Suprapubic skin (tissue), 4 donors: ENCODE results near the gene TRMT61A. TPM values are rescaled to one million over a fixed set of nuclear protein-coding genes. Genes with fewer than 3 reads are reported as not detected.

Source experiments
- DNase-seq, 2 donors: peaks; one replicate each; pipeline ENCODE4 v3.0.0-alpha.2; 2019; ENCODE audit warnings: low spot score in 2 of 2
- H3K27ac ChIP-seq: fragments of 200-600 bp; sonication (generic); one replicate; pipeline ENCODE4 v1.5.1; 2019
- H3K27me3 ChIP-seq: fragments of 200-600 bp; sonication (generic); one replicate; pipeline ENCODE4 v1.5.1; 2019
- H3K36me3 ChIP-seq: fragments of 200-600 bp; sonication (generic); one replicate; pipeline ENCODE4 v1.5.1; 2019
- H3K4me1 ChIP-seq: fragments of 200-600 bp; sonication (generic); one replicate; pipeline ENCODE4 v1.5.1; 2019
- H3K4me3 ChIP-seq: fragments of 200-600 bp; sonication (generic); one replicate; pipeline ENCODE4 v1.5.1; 2019; ENCODE audit warnings: mild to moderate bottlenecking
- H3K9me3 ChIP-seq: fragments of 200-600 bp; sonication (generic); one replicate; pipeline ENCODE4 v1.5.1; 2019
- EP300 ChIP-seq: sonication (generic); formaldehyde crosslinking; IDR thresholded peaks from one replicate; pipeline ENCODE4 v1.6.1; 2017; ENCODE audit warnings: antibody characterized with exemption
- POLR2A ChIP-seq, 2 donors: fragments of 450-650 bp; IDR thresholded peaks; one replicate each; pipeline ENCODE4 v1.6.1; 2017; ENCODE audit warnings: antibody characterized with exemption in 2 of 2, mild to moderate bottlenecking in 2 of 2, moderate library complexity in 2 of 2
- POLR2AphosphoS5 ChIP-seq, 3 donors: sonication (generic); formaldehyde crosslinking; IDR thresholded peaks; one replicate each; pipeline ENCODE4 v1.6.1; 2017; ENCODE audit warnings: antibody characterized with exemption in 3 of 3
- WGBS: methylation state at CpG from one replicate; pipeline ENCODE4 v1.1.5; 2018; 5-methylcytosine and 5-hydroxymethylcytosine counted together
- total RNA-seq, 4 donors: library from RNA; depleted of rRNA; stranded (reverse); fragments of >200 nt; gene quantifications; one replicate each; pipeline ENCODE4 v1.1.0, GENCODE V29; 2016
- TF ChIP-seq, protein P1 (sequence below), 2 donors: fragments of 200-600 bp in 1 of 2; fragments of 450-650 bp in 1 of 2; sonication (generic) in 1 of 2; IDR thresholded peaks; one replicate each; pipeline ENCODE4 v1.5.1; 2016 to 2019; ENCODE audit warnings: antibody characterized with exemption in 2 of 2, mild to moderate bottlenecking in 1 of 2, moderate library complexity in 1 of 2

TRMT61A gene
- total RNA-seq, 4 donors from 2014 or later: 15.9 to 21.9 (median 18.5) TPM

DNA sequence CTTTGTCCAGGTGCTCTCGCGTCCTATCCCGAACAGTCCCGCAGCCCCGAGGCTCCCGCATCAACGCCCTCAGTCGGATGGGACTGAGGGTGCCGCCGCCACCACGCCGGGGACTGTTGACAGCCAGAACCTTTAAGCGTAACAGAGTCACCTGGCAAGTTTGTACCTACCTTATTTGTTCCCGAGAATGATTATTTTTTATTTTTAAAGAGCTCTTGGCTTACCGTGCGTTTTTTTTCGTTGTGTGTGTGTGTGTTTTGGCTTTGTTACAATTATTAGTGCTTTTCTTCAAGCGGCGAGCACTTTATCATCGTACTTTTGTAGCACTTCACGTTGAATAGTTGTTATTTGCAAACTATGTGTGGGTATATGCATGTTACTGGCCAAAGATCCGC lies 34.2 kb downstream of the TRMT61A start:
- H3K9me3 ChIP-seq: no peaks in the 10 kb centered on the region
- peaks cover 60% of the 10 kb centered on the region for H3K4me1 ChIP-seq
- peak overlapping the region; percentile 89 for H3K4me3 ChIP-seq
- no peak for DNase-seq
- no peak for TF ChIP-seq EP300
- TF ChIP-seq POLR2AphosphoS5 (IDR thresholded peaks at IDR 0.05): no peak
- no peak for TF ChIP-seq POLR2A (IDR thresholded peaks at IDR 0.05)
- TF ChIP-seq, protein P1, sequence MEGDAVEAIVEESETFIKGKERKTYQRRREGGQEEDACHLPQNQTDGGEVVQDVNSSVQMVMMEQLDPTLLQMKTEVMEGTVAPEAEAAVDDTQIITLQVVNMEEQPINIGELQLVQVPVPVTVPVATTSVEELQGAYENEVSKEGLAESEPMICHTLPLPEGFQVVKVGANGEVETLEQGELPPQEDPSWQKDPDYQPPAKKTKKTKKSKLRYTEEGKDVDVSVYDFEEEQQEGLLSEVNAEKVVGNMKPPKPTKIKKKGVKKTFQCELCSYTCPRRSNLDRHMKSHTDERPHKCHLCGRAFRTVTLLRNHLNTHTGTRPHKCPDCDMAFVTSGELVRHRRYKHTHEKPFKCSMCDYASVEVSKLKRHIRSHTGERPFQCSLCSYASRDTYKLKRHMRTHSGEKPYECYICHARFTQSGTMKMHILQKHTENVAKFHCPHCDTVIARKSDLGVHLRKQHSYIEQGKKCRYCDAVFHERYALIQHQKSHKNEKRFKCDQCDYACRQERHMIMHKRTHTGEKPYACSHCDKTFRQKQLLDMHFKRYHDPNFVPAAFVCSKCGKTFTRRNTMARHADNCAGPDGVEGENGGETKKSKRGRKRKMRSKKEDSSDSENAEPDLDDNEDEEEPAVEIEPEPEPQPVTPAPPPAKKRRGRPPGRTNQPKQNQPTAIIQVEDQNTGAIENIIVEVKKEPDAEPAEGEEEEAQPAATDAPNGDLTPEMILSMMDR (IDR thresholded peaks at IDR 0.05): no peak
- peak overlapping the region; percentile 99 for H3K27ac ChIP-seq
- 2% methylated on average over 22 of the region's 22 CpGs for WGBS
- peaks cover 18% of the 10 kb centered on the region for H3K36me3 ChIP-seq
- no peaks in the 10 kb centered on the region for H3K27me3 ChIP-seq

DNA sequence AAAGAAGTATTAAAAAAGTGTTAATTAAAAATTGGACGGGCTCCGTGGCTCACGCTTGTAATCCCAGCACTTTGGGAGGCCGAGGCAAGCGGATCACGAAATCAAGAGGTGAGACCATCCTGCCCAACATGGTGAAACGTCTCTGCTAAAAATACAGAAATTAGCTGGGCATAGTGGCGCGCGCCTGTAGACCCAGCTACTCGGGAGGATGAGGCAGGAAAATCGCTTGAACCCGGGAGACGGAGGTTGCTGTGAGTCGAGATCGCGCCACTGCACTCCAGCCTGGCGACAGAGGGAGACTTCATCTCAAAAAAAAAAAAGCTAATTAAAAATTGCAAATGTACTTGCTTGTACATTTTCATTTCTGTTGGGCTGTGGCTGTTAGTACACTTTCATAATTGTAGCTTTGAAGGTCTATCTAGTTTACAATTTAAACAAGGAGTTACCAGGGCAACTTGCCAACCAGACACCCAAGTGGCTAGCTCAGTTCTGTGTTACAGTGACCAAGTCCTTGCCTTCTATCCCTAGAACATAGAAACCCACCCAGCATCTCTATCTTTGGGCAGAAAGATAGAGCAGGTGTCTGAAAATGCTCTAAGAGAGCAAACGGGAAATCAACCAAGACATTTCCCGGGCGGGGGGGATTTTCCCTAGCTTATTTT lies 35.0 kb downstream of the TRMT61A start:
- Histone ChIP-seq H3K27ac (no peak overlapping the region), H3K27me3 (no peaks in the 10 kb centered on the region), H3K4me3 (peak overlapping the region; percentile 89), H3K36me3 (peaks cover 13% of the 10 kb centered on the region), H3K9me3 (no peaks in the 10 kb centered on the region), H3K4me1 (peaks cover 55% of the 10 kb centered on the region)
- 67% methylated on average over 21 of the region's 21 CpGs for WGBS
- TF ChIP-seq EP300 (no peak), POLR2AphosphoS5 (IDR thresholded peaks at IDR 0.05) (no peak)
- TF ChIP-seq, protein P1 (IDR thresholded peaks at IDR 0.05): no peak
- DNase-seq: no peak

DNA sequence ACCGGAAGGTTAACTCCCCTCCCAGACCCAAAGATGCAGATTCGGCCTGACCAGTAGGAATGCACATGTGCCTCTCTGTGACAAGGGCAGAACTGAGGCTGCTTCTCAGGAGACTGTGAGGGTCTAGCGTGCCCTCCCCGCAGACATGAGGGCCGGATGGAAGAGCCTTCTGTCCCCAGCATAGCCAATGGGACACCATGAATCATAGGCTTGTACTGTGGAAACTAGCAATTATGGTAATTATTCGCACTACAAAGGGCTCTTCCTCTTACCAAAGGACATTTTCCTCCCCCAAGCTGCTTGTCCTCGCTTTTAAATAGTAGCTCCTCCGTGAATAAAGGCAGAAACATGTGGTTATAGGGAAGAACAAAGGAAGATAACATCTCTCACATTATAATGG lies 40.0 kb downstream of the TRMT61A start:
- no peak for TF ChIP-seq POLR2A (IDR thresholded peaks at IDR 0.05)
- no peak for TF ChIP-seq POLR2AphosphoS5 (IDR thresholded peaks at IDR 0.05)
- TF ChIP-seq, protein P1 (IDR thresholded peaks at IDR 0.05): no peak
- no peak for TF ChIP-seq EP300
- no peak overlapping the region for H3K4me3 ChIP-seq
- peaks cover 12% of the 10 kb centered on the region for H3K36me3 ChIP-seq
- H3K27me3 ChIP-seq: no peaks in the 10 kb centered on the region
- DNase-seq: no peak
- H3K9me3 ChIP-seq: no peaks in the 10 kb centered on the region
- WGBS: 69% methylated on average over 7 of the region's 8 CpGs
- H3K27ac ChIP-seq: no peak overlapping the region
- H3K4me1 ChIP-seq: peaks cover 25% of the 10 kb centered on the region

DNA sequence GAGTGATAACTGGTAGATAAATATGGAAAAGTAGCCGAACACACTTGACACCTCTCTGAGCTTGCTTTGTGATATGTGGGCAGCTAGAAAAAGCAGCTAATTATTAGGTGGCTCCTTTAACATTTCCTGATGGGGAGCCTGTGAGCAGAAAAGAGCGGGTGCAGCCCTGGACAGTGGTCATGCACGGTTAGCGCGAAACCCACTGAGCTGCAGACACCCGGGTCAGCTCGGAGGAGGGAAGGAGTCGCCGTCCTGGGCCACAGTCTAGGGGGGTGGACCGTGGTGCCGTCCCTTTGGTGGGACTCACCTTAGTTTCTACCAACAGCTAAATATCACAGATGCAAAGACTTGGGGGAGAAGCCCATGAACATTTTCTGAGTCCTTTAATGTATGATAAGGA lies 40.4 kb downstream of the TRMT61A start:
- no peaks in the 10 kb centered on the region for H3K9me3 ChIP-seq
- WGBS: 81% methylated on average over 11 of the region's 11 CpGs
- peaks cover 12% of the 10 kb centered on the region for H3K36me3 ChIP-seq
- TF ChIP-seq POLR2AphosphoS5 (IDR thresholded peaks at IDR 0.05) (no peak), EP300 (no peak), POLR2A (IDR thresholded peaks at IDR 0.05) (no peak)
- TF ChIP-seq, protein P1 (IDR thresholded peaks at IDR 0.05): no peak
- no peak overlapping the region for H3K27ac ChIP-seq
- peaks cover 22% of the 10 kb centered on the region for H3K4me1 ChIP-seq
- DNase-seq: no peak
- no peaks in the 10 kb centered on the region for H3K27me3 ChIP-seq
- no peak overlapping the region for H3K4me3 ChIP-seq

DNA sequence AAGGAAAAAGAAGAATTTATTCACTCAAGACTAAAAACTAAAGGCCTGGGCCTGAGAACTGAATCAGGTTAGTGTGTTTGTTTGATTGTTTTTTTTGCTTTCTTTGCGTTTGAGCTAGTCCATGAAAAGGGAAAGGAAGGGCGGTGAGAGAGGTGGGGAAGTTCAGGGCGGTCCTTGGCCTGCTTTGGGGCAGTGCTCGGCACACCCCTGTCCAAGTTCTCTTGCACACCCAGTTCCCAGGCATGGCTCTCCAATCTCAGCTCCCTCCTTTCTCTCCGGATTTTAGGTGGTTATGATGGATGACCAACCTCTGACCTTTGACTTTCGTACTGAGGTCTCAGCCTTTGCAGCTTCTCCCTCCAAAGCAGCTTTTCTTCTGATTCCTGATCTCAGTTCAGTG lies 45.1 kb downstream of the TRMT61A start:
- Histone ChIP-seq H3K4me1 (peaks cover 33% of the 10 kb centered on the region), H3K27ac (no peak overlapping the region), H3K9me3 (no peaks in the 10 kb centered on the region), H3K4me3 (no peak overlapping the region), H3K27me3 (no peaks in the 10 kb centered on the region), H3K36me3 (peaks cover 20% of the 10 kb centered on the region)
- DNase-seq: no peak
- TF ChIP-seq POLR2A (IDR thresholded peaks at IDR 0.05) (no peak), EP300 (no peak)
- TF ChIP-seq, protein P1 (IDR thresholded peaks at IDR 0.05): no peak
- WGBS: 60% methylated on average over 6 of the region's 6 CpGs
